ENCODE results near the gene PGGT1B.

The PGGT1B gene

DNA sequence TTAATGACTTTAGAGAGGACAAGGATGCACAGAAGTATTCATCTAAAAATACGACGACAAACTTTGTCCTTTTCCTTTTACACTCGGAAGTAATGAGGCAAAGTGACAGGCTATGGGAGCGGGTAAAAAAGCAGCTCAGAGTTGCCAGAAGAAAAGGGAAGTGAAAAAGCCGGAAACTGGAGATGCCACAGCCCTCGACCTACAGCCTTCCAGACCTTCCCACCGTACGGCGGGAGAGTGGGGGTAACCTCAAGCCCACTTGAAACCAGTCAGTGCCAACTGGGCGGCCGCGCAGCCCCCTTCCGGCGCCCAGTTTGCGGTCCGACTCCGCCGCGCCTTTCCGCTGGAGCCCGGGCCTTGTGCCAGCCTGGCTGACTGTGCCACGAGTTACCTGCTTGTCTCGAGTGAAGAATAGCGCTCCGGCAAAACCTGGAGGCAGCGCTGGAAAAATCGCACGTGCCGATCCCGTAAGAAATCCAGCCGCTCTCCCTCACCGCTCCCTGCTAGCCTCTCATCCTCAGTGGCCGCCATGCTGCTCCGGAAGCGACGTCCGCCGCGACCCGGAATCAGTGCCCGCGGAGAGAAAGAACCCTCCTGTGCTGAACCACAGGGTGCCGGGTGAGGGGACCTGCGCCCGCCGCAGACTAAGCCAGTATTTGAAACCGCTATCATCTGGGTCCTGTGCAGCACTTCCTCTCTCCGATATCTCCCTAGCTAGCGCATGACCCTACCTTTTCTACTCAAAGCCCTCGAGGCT is at the start of gene PGGT1B:
Gene PGGT1B, minus strand, starts transcription at position 557 of the 757 bp plus-strand sequence. Its CDS starts 26 bp downstream, at position 531.
- DNase-seq (ENCODE audit: low read depth in 3 of 3) = peak; percentile 36 to 44 (median 40)

- no peak for DNase-seq (ENCODE audit: low read depth in 3 of 3)
These were observed 47.2 kb upstream of the PGGT1B start for GRCh38 chr5:115309751-115310370.

- DNase-seq (ENCODE audit: low read depth in 3 of 3) = no peak
These were observed 46.1 kb upstream of the PGGT1B start for GRCh38 chr5:115308815-115309214.

DNA sequence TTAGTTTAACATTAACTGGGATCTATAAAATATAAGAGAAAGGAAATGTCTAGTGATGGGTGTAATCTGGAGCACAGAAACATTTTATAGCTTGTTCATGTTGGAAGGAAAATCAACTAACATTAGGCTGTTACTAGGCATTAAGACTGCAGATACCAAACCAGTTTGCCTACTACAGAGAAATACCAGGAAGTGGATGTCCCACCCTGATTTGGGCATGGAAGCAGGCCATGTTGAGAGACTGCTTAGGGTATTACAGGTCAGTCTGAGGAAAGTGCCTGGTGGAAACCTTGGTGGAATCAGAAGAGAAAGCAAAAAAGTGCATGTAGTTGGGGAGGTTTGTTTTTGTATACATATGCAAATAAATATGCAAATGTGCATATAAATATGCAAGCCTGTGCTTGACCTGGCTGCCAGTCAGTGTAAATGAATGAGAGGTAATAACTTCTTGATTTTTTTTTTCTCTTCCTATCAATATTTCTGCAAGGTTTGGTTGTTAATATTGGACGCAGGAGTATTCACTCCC is 43.4 kb upstream of the PGGT1B start:
- no peak for DNase-seq (ENCODE audit: low read depth in 3 of 3)

- DNase-seq (ENCODE audit: low read depth in 3 of 3) = no peak
These were observed 41.8 kb upstream of the PGGT1B start for GRCh38 chr5:115304496-115304895.

GRCh38 chr5:115298811-115299210 is 36.1 kb upstream of the PGGT1B start:
- no peak for DNase-seq (ENCODE audit: low read depth in 3 of 3)

- no peak for DNase-seq (ENCODE audit: low read depth in 3 of 3)
These were observed 34.4 kb upstream of the PGGT1B start for GRCh38 chr5:115297031-115297430.

- DNase-seq (ENCODE audit: low read depth in 3 of 3) = peak; percentile 71 to 73 (median 72)
These were observed 33.7 kb upstream of the PGGT1B start, which contains the start of gene CCDC112 for GRCh38 chr5:115296124-115297022. Gene CCDC112 (minus strand): TSS chr5:115296654. CDS start chr5:115296543, 111 bp downstream.

DNA sequence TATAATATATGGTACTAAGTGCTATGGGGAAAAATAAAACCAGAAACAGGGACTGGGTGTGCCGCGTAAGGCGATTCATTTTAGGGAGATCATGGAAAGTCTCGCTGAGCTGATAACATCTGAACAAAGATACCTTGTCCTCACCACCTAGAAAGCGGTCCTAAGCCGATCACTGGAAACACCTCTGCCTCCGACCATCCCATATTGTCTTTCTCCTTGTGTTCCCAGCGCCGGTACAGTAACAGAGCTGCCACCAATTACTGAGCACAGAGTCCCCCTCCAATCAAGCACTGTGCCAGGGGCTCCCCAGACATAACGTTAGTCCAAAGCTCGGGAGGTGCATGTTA is 33.1 kb upstream of the PGGT1B start:
- no peak for DNase-seq (ENCODE audit: low read depth in 3 of 3)

- DNase-seq (ENCODE audit: low read depth in 3 of 3) = no peak
These were observed 28.7 kb upstream of the PGGT1B start for GRCh38 chr5:115291397-115291796.

- no peak for DNase-seq (ENCODE audit: low read depth in 3 of 3)
These were observed 26.4 kb upstream of the PGGT1B start for GRCh38 chr5:115289104-115289503.

GRCh38 chr5:115284021-115284420 is 21.3 kb upstream of the PGGT1B start:
- DNase-seq (ENCODE audit: low read depth in 3 of 3) = no peak

DNA sequence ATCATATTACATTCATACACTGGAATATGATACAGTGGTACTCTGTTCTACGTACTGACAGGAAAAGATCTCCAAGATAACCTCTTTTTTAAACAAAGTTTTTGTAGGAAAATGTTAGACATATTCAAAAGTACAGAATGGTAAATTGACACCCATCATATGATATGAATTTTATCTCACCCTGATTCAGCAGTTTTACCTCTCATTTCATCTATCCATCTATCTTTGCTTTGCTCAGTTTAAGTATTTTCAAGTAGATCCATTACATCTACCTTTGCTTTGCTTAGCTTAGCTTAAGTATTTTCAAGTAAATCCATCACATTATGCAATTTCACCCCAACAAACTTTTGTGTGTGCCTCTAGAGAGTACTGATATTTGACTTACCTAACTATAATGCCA is 19.5 kb upstream of the PGGT1B start:
- DNase-seq (ENCODE audit: low read depth in 3 of 3) = no peak

DNA sequence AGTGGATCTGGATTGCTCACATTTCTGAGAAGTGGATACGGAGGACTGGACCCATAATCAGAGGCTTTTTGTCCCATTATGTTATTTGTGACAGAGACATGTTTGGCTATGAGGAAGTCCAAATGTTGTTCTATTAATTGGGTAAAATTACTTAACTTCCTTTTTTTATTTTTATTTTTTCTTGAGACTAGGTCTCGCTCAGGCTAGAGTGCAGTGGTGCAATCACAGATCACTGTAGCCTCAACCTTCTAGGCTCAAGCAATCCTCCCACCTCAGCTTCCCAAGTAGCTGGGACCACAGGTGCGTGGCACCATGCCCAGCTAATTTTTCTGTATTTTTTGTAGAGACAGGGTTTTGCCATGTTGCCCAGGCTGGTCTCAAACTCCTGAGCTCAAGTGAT is 11.9 kb upstream of the PGGT1B start:
- no peak for DNase-seq (ENCODE audit: low read depth in 3 of 3)

GRCh38 chr5:115272297-115272958 is 9.8 kb upstream of the PGGT1B start:
- DNase-seq (ENCODE audit: low read depth in 3 of 3) = no peak

- DNase-seq (ENCODE audit: low read depth in 3 of 3) = no peak
These were observed 8.8 kb upstream of the PGGT1B start for GRCh38 chr5:115271295-115272050.

GRCh38 chr5:115267617-115268016 is 4.9 kb upstream of the PGGT1B start:
- no peak for DNase-seq (ENCODE audit: low read depth in 3 of 3)

- DNase-seq (ENCODE audit: low read depth in 3 of 3) = no peak
These were observed 2.5 kb upstream of the PGGT1B start for GRCh38 chr5:115265220-115265619.

DNA sequence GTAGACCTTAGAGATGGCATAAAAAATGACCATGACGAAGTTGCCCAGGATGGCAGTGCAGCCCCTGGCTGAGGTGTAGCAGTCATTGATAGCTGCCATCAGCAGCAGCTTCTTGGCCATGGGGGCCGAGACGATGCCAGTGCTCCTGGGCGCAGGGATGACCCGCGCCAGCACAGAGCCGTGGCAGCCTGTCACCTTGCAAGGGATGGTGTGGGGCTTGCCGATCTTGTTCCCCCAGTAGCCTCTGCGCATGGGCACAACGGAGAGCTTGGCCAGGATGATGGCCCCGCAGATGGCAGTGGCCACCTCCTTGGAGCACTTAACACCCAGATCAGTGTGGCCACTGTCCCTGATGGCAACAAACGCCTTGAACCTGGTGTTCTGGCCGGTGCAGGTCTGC is 2.1 kb upstream of the PGGT1B start:
- DNase-seq (ENCODE audit: low read depth in 3 of 3) = no peak

DNA sequence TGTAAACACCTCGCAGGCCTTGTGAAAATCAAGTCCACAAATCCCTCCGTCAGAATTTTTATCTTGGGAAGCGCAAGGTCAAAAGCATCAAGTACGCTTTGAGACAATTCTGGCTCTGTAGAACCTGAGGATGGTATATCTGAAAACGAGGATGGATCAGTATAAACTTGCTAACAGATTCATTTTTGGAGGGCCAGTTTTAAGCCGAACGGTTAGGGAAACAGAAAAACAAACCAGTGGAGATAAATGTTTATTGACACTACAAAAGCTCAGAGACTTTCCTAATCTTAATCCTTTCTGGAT is 352 bp upstream of the PGGT1B start:
- no peak for DNase-seq (ENCODE audit: low read depth in 3 of 3)

- no peak for DNase-seq (ENCODE audit: low read depth in 3 of 3)
These were observed 711 bp downstream of the PGGT1B start for GRCh38 chr5:115262011-115262320.

Measured in stimulated activated CD4-positive, alpha-beta T cell treated with anti-CD3 and anti-CD28 coated beads, TNF-alpha, amount 100 ng/mL, for 4 hours (primary cell).